ENCODE data around the gene ZNF619.

The ZNF619 gene

DNA sequence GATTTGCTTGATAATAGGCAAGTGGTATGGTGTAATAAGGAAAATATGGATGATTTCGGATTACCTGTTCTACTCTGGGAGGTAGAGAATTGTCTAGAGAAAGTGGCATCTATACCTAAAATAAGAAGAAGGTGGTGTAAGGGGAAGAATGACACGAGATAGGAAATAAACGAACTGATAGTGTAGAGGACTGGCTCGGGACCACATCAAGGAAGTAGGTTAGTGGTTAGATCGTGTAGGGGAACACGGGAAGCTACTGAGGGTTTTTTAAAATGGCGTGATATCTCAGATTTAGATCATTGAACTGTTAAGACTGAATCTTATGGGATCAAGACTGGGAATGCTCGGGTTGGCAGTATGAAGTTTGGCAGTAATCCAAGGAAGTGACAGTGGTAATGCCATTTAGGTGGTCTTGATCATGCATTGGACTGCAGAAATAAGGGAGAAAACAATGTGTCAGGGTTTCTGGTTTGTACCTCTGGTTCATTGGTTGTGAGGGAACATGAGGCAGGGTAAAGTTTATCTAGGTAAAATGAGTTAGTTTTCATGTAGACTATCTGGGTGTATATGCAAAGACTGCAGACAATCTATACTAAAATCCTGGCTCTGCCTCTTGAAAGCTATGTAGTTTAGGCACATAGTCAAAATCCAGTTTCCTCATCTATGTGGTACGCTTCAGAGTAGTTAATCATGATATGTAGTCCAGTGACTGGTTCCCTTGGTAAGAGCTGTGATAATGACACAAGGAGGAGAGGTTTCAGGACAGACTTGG, 12.4 kb upstream of the ZNF619 start:
- FAIRE-seq (no peak), DNase-seq (ENCODE audit: extremely low spot score, insufficient read length, low read depth) (no peak)

DNA sequence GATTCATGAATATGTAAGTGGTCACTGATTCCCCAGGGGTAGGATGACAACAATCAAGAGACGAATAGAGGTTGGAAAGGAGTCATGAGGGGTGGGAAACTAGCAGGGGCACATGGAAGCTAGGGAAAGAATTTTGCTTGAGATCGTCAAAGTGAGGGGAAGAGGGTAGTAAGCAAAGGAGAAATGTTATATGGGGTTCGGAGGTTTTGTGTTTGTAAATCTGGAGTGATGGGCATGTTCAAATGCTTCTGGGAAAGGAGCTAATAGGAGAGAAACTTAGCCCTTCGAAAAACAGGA, 11.9 kb upstream of the ZNF619 start:
- DNase-seq (ENCODE audit: extremely low spot score, insufficient read length, low read depth) (no peak), FAIRE-seq (no peak)

DNA sequence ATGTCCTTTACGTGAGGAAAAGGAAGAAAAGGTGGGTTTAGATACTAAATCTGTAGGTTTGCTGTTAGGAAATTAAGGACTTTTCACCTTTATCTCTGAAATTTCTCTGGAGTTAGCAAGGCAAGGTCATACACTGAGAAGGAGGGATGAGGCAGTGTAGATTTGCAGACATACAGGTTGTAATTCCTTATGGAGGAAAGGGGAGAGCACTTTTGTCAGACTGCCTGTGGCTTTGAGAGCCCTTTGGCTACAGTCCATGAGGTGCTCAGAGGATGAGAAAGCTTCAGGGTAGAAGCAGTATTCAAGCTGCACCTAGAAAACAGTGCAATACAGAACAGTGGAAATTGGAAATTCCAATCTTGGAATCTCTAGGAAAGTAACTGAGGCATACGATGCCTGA, 11.5 kb upstream of the ZNF619 start:
- DNase-seq (ENCODE audit: extremely low spot score, insufficient read length, low read depth) (no peak), FAIRE-seq (no peak)

DNA sequence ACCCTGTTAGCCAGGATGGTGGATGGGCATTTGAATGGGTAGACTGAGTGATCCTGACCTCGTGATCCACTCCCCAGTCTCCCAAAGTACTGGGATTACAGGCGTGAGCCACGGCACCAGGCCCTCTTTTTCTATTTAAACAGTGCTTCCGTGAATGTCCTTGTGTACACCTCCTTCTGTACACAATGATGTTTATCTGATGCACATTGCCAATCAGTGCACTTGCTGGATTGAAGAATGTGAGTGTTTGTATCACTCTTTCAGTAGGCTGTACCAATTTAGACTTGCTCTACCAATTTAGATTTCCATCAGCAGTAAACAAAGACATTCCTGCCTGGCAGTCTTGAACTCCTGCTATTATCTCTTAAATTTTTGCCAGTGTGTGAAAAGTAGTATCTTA, 8.9 kb upstream of the ZNF619 start:
- FAIRE-seq (no peak), DNase-seq (ENCODE audit: extremely low spot score, insufficient read length, low read depth) (no peak)

DNA sequence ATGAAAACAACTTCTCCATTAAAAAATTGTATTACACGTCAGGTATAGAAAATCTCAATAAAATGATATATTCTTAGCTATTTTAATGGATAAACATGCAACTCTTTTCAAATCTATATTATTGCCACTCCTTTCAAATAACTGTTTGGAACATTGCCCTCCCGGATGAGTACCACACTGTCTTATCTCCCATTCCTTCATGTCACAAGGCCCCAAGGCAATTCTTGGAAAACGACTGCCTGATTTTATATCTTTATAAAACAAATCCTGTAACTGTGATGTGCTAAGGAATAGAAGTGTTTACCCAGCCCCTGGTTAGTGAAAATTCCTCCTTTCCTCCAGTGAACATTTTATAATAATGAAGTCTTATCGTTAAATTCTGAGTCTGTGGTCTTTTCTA, 6.2 kb upstream of the ZNF619 start:
- FAIRE-seq, result no peak

DNA sequence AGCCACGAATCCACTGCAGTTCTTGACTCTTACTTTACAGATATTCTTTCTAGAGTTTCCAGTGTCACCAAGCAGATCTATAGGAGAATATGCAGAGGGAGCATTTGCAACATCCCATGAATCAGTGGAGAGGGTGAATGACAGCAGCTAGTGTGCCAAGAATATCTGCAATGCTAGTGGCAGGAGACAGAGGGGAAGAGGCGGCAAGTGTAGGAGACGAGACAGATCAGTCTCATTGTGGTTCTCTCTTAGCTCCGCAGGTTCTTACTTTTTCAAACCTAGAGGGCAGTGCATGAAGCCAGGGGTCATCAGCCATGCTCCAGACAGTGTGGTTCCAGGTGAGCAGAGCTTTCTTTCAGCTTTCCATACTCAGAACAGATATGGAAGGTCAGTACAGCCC, 744 bp downstream of the ZNF619 start:
- no peak for FAIRE-seq
- no peak for DNase-seq (ENCODE audit: extremely low spot score, insufficient read length, low read depth)

More for the DNA sequence above, 6.2 kb upstream of the ZNF619 start:
- DNase-seq (ENCODE audit: extremely low spot score, insufficient read length, low read depth), result no peak

DNA sequence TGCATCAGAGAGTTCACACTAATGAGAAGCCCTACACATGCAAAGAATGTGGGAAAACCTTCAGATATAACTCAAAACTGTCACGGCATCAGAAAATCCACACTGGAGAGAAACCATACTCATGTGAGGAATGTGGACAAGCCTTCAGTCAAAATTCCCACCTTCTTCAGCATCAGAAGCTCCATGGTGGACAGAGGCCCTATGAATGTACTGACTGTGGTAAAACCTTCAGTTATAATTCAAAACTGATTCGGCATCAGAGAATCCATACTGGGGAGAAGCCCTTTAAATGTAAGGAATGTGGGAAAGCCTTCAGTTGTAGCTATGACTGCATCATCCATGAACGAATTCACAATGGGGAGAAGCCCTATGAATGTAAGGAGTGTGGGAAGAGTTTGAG, 10.2 kb downstream of the ZNF619 start:
- DNase-seq (ENCODE audit: extremely low spot score, insufficient read length, low read depth), result no peak
- FAIRE-seq, result no peak

DNA sequence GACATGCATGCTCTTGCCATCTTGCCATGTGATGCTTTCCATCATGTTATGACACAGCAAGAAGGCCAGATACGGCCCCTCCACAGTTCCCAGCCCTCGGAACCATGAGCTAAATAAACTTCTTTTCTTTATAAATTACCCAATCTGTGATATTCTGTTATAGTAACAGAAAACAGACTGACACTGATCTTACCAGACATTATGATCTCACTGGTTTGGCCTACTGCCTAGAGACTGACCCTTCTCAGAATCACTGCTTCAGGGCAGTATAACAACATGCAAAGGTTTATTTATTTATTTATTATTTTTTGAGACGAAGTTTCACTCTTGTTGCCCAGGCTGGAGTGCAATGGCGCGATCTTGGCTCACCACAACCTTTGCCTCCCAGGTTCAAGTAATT, 14.0 kb downstream of the ZNF619 start:
- DNase-seq (ENCODE audit: extremely low spot score, insufficient read length, low read depth) (no peak), FAIRE-seq (no peak)

DNA sequence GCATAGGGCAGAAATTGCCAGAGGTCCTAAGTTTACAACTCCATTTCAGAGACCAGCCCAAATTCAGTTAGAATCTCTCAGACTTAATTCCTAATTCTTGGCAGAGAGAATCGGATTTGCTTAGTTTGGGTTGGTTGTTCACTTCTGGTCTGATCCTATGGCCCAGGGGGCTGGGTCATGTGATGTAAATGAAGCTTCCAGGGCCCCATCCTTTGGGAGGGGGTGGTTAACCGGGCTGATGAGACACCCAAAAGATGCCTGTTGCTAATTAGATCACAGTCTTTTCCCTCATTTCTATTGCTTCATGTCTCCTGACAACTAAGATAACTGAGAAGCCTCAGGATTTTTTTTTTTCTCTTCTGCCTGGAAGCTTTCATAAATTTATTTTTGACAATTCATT, 17.8 kb downstream of the ZNF619 start:
- no peak for DNase-seq (ENCODE audit: extremely low spot score, insufficient read length, low read depth)
- FAIRE-seq, result no peak

DNA sequence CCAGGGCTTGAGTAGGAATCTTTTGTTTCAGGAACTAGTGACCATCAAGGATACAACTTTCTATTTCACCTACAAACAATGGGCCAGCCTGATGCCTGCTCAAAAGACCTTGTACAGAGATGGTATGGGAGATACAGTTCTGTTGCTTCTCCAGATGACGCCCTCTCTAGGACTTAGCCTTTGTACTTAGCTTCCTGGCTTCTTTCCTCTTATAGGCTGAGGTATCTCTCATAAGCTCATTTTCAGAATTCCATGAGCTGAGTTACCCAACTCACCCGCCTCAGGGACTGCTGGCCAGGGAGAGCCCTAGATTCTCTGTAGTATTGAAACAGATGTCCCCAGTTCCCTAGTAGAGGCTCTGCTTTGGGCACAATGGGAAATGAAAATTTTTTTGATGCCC, 20.4 kb downstream of the ZNF619 start:
- FAIRE-seq (no peak), DNase-seq (ENCODE audit: extremely low spot score, insufficient read length, low read depth) (no peak)

DNA sequence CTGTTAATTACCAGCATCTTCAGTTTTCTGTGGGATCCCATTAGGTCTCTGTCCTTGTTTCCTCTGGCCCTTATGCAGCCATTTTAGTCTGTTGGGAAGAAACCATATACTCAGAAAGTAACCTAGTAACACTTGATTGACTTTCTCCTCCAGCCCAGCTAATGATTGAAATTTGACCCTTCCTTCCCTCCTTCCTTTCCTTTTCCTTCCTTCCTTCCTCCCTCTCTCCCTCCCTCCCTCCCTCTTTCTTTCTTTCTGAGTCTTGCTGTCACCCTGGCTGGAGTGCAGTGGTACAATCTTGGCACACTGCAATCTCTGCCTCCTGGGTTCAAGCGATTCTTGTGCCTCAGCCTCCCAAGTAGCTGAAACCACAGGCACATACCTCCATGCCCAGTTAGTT, 23.0 kb downstream of the ZNF619 start:
- no peak for FAIRE-seq
- DNase-seq (ENCODE audit: extremely low spot score, insufficient read length, low read depth), result no peak

DNA sequence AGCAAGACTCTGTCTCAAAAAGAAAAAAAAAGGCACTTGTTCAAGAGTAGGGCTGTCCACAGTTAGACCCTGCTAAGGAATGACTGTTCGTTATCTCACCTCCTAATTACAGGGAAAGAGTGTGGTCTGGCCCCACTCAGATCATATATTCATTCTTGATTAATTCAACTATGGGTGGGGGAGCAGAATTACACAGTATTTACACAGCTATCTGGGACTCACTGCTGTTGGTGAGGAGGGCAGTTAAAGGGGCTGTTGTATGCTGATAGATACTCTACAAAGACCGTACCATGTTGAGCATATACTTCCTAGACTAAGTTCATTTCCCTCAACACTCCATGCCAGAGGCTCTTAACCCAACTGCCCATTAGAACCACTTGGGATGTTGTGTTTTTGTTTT, 25.1 kb downstream of the ZNF619 start:
- no peak for FAIRE-seq
- no peak for DNase-seq (ENCODE audit: extremely low spot score, insufficient read length, low read depth)

DNA sequence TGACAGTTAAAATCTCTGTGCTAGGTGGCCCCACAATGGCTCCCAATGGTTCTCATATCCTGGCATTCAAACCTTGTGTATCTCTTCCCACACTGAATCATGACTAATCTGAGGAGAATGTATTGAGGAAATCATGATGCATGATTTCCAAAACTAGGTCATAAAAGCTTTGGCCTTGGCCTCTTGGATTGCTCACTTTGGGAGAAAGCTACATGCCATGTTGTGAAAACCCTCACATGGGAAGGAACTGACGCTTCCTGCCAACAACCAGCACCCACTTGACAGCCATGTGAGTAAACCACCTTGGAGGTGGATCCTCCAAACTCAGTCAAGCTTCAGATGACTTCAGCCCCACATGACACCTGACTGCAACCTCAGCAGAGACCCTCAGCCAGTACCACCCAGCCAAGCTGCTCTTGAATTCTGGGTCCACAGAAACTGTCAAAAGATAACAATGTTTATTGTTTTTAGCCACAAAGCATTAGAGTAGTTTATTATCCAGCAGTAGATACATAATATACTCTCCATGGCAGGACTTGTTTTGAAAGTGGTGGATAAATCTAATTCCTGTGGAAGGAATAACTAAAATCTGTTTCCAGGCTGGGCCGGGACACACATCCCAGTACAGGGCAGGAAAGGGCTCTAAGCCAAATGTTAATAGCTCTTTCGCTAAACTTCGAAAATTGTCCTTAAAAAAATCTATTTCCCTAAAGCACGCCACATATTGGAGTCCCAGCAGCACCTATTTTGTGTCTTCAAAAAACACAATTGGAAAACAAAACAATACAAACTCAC, 27.9 kb downstream of the ZNF619 start:
- FAIRE-seq, result no peak

DNA sequence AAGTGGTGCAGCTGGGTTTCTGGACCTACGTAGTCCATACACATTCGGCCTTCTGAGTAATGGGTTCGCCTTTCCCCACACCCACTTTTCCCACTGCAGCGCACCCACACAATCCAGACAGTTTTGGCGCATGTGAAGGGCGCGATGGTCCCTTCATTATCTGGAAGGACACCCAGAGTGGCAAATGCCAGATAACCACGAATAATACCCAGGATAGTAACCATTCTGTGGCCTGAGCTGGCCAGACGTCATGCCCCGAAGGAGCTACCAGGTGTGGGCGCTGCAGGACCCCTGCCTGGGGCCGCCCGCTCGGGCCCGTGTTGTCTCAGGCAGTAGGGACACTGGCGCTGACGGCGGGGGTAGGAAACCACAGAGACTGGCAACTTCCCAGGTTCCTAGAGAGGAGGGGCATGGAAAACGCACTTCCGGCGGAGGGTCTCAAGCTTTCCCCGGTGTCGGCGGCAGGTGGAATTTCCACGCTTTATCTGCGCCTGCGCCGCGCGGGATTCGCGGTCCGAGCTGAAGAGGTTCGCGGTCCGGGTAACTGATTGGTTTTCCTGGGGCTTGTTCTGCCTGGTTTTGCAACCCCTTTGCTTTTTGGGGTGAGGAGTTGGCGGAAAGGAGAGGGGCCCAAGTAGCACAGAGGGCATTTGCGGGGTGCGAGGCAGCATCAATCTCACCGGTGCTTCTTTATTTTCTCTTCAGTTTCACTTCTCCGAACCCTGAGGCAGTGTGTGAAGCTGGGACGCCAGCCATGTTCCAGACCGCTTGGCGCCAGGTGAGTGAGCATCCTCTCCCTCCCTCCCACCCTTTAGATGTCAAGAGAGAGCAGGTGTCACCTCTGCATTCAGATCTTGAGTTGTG, 28.9 kb downstream of the ZNF619 start, which contains the start of gene ZNF620:
Gene ZNF620 (plus strand): TSS at position 441 of the 864 bp plus-strand sequence. CDS start 314 bp downstream, at position 755.
- DNase-seq (ENCODE audit: extremely low spot score, insufficient read length, low read depth), result peak; percentile 32
- FAIRE-seq, result peak; percentile 79

More for the DNA sequence above, 27.9 kb downstream of the ZNF619 start:
- DNase-seq (ENCODE audit: extremely low spot score, insufficient read length, low read depth), result no peak

DNA sequence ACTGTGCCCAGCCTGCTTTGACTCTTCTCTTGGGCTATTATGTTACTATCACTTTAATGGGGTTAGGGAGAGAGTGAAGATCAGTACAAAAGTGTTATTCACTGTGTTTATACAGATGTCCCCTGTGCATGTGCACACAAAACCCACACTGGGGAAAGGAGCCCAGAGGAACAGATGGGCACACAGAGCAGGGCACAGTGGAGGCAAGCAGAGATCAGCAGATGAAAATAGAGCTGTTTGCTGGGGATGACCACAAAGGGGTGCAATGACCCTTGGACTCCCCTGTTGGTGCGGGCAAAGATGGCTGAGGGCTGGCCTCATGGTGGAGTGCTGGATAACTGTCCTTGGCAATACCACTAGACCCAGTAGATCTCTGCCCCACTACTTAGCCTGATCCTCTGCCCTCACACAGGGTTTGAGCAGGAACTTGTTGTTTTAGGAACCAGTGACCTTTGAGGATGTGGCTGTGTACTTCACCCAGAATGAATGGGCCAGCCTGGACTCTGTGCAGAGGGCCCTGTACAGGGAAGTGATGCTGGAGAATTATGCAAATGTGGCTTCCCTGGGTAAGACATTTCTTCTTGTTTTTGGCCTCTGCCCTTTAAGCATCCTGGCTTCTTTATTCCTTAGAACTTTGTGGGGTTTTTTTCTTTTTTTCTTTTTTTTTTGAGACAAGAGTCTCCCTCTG, 34.3 kb downstream of the ZNF619 start:
- FAIRE-seq, result no peak
- DNase-seq (ENCODE audit: extremely low spot score, insufficient read length, low read depth), result no peak

DNA sequence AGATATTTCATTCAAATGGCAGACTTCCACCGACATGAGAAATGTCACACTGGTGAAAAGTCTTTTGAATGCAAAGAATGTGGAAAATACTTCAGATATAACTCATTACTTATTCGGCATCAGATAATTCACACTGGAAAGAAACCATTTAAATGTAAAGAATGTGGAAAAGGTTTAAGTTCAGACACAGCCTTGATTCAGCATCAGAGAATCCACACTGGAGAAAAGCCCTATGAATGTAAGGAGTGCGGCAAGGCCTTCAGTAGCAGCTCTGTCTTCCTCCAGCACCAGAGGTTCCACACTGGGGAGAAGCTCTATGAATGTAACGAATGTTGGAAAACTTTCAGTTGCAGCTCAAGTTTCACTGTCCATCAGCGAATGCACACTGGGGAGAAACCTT, 39.3 kb downstream of the ZNF619 start:
- no peak for FAIRE-seq
- no peak for DNase-seq (ENCODE audit: extremely low spot score, insufficient read length, low read depth)

DNA sequence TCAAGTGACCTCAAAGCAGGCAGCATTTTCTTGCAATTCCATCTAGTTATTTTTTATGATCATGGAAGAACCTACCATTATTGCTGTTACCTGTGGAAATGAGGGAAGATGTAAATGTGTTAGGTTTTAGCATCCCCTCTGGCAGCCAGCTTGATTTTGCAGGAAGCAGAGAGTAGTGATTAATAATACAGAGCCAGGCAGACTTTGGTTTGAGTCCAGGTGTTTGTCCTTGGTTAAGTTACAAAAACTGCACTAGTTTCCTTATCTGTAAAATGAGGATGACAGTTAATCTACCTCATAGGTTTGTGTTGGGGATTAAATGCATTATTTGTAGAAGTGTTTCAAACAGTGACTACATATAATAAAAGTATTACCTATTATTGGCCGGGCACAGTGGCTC, 41.1 kb downstream of the ZNF619 start:
- FAIRE-seq (no peak), DNase-seq (ENCODE audit: extremely low spot score, insufficient read length, low read depth) (no peak)

DNA sequence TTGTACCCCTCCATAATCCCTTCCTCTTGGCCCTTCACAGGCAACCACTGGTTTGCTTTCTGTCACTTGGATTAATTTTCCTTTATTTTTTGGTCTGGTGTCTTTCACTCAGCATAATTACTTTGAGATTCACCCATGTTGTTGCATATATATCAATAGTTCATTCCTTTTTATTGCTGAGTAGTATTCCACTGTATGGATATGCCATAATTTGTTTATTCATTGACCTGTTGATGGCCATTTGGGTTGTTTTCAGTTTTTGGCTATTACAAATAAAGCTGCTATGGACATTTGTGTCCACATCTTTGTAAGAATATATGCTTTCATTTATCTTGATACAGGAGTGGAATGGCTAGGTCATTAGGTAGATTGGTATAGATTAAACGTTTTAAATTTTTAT, 41.9 kb downstream of the ZNF619 start:
- peak; percentile 21 for FAIRE-seq
- DNase-seq (ENCODE audit: extremely low spot score, insufficient read length, low read depth), result no peak

DNA sequence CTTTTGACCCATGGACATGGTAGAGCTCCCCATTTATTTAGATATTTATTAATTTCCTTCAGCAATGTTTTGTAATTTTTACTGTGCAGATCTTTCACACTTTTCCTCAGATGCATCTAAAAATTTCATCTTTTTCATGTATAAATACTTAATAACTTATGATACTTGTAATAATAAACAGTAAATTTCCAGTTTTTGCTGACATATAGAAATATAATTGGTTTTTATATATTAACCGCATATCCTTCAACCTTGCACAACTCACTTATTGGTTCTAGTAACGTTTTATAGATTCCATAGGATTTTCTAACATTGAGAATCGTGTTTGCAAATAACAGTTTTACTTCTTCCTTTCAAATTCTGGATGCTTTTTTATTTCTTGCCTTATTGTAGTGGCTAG, 44.3 kb downstream of the ZNF619 start:
- FAIRE-seq, result no peak
- DNase-seq (ENCODE audit: extremely low spot score, insufficient read length, low read depth), result no peak

DNA sequence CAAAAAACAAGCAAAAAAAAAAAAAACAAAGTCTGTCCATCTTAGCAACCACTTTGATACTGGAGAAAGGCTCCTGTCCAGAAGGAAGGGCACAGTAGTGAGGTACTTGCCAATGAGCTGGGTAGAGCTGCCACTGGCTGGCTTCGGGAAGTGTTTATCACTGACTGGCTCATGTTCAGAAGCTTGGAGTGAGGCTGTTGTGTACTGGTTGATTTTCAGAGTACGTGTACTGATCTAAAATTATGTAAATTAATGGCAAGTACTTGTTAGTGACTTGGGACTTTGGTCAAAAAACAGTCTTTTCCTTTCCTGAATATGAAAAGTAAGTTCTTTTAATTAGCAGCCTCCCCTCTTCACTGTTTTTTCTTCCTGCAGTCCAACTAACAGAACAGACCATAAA, 46.9 kb downstream of the ZNF619 start:
- DNase-seq (ENCODE audit: extremely low spot score, insufficient read length, low read depth) (no peak), FAIRE-seq (no peak)
